Osteoblast (primary cell): ENCODE data around the gene OR13G1. TPM values are rescaled to one million over a fixed set of nuclear protein-coding genes. Genes with fewer than 3 reads are reported as not detected.
"Not testable (repeated sequence)": the region's sequence is repeated elsewhere in the genome, so short reads cannot be mapped to it uniquely, and the experiment has no call there.

ENCODE experiments used
- DNase-seq: peaks from one replicate; pipeline ENCODE4 v3.0.0; 2011; ENCODE audit warnings: low spot score, mixed read lengths; ENCODE audit not compliant: insufficient read length; ENCODE audit errors: missing footprints
- H2AFZ ChIP-seq: 2 replicates; pipeline ENCODE4 v1.6.0; 2011; ENCODE audit warnings: mild to moderate bottlenecking, low read length
- H3K27ac ChIP-seq: 2 replicates; pipeline ENCODE4 v1.5.1; 2011; ENCODE audit warnings: mild to moderate bottlenecking, low read depth, low read length, moderate library complexity
- H3K27me3 ChIP-seq: 2 replicates; pipeline ENCODE4 v1.6.0; 2012; ENCODE audit warnings: mild to moderate bottlenecking, control low read depth, inconsistent platforms, low read length, moderate library complexity; ENCODE audit not compliant: insufficient read depth
- H3K36me3 ChIP-seq: 2 replicates; pipeline ENCODE4 v1.5.1; 2011; ENCODE audit warnings: mild to moderate bottlenecking, low read length, control low read depth, moderate library complexity; ENCODE audit not compliant: insufficient read depth
- H3K4me1 ChIP-seq: 2 replicates; pipeline ENCODE4 v1.5.1; 2011; ENCODE audit warnings: mild to moderate bottlenecking, low read length, control low read depth, moderate library complexity; ENCODE audit not compliant: insufficient read depth
- H3K4me2 ChIP-seq: 2 replicates; pipeline ENCODE4 v1.6.0; 2011; ENCODE audit warnings: mild to moderate bottlenecking, low read length; ENCODE audit not compliant: insufficient read depth
- H3K4me3 ChIP-seq: fragments of 200-600 bp; sonication (generic); 3 replicates; pipeline ENCODE4 v1.5.1; 2012; ENCODE audit warnings: mild to moderate bottlenecking, low read length, inconsistent platforms; ENCODE audit not compliant: insufficient read depth
- H3K79me2 ChIP-seq: 2 replicates; pipeline ENCODE4 v1.6.0; 2012; ENCODE audit warnings: mild to moderate bottlenecking, low read length, control low read depth, inconsistent platforms; ENCODE audit not compliant: insufficient read depth
- H3K9me3 ChIP-seq: 2 replicates; pipeline ENCODE4 v1.5.1; 2011; ENCODE audit warnings: low read depth, low read length, control low read depth
- H4K20me1 ChIP-seq: 2 replicates; pipeline ENCODE4 v1.6.0; 2012; ENCODE audit warnings: mild to moderate bottlenecking, low read length, control low read depth; ENCODE audit not compliant: insufficient read depth
- total RNA-seq: library from RNA; depleted of rRNA; stranded (reverse); fragments of >200 nt; gene quantifications from 2 replicates; pipeline ENCODE4 v1.2.3, GENCODE V29; 2012
- TF ChIP-seq, protein P1 (sequence below): IDR thresholded peaks from 2 replicates; pipeline ENCODE4 v1.5.1; 2011; ENCODE audit warnings: mild to moderate bottlenecking, low read depth, low read length, moderate library complexity; ENCODE audit errors: extremely low read depth

OR13G1 gene
- not detected in 2 replicates for total RNA-seq

GRCh38 chr1:247679639-247680038 is at the start of gene OR13G1:
Gene OR13G1 (minus strand): TSS chr1:247679739. CDS start chr1:247673041, 6,698 bp downstream.
- Histone ChIP-seq H3K36me3 (no peaks in the 10 kb centered on the region), H3K4me2 (no peak within 1 kb of the TSS), H3K4me3 (no peak within 1 kb of the TSS), H3K27ac (no peak within 1 kb of the TSS), H3K79me2 (no peaks in the 10 kb centered on the region), H2AFZ (no peak within 1 kb of the TSS), H3K4me1 (no peaks in the 10 kb centered on the region), H4K20me1 (no peaks in the 10 kb centered on the region), H3K9me3 (no peaks in the 10 kb centered on the region), H3K27me3 (no peaks in the 10 kb centered on the region)
- no peak for DNase-seq
- TF ChIP-seq, protein P1, sequence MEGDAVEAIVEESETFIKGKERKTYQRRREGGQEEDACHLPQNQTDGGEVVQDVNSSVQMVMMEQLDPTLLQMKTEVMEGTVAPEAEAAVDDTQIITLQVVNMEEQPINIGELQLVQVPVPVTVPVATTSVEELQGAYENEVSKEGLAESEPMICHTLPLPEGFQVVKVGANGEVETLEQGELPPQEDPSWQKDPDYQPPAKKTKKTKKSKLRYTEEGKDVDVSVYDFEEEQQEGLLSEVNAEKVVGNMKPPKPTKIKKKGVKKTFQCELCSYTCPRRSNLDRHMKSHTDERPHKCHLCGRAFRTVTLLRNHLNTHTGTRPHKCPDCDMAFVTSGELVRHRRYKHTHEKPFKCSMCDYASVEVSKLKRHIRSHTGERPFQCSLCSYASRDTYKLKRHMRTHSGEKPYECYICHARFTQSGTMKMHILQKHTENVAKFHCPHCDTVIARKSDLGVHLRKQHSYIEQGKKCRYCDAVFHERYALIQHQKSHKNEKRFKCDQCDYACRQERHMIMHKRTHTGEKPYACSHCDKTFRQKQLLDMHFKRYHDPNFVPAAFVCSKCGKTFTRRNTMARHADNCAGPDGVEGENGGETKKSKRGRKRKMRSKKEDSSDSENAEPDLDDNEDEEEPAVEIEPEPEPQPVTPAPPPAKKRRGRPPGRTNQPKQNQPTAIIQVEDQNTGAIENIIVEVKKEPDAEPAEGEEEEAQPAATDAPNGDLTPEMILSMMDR, result no peak

GRCh38 chr1:247721222-247721621 is 41.7 kb upstream of the OR13G1 start:
- no peaks in the 10 kb centered on the region for H3K27me3 ChIP-seq
- H3K4me1 ChIP-seq, result no peaks in the 10 kb centered on the region
- TF ChIP-seq, protein P1, result no peak
- H3K4me3 ChIP-seq, result no peak overlapping the region
- no peaks in the 10 kb centered on the region for H3K36me3 ChIP-seq
- H3K9me3 ChIP-seq, result no peaks in the 10 kb centered on the region
- no peak overlapping the region for H3K27ac ChIP-seq
- no peak for DNase-seq
- H3K79me2 ChIP-seq, result no peaks in the 10 kb centered on the region
- H3K4me2 ChIP-seq, result no peak overlapping the region
- H2AFZ ChIP-seq, result no peak overlapping the region
- H4K20me1 ChIP-seq, result no peaks in the 10 kb centered on the region

GRCh38 chr1:247716546-247716945 is 37.0 kb upstream of the OR13G1 start, which contains the start of gene OR6F1:
Gene OR6F1 (minus strand): TSS chr1:247716646. CDS start chr1:247712755, 3,891 bp downstream.
- no peak within 1 kb of the TSS for H2AFZ ChIP-seq
- no peaks in the 10 kb centered on the region for H3K79me2 ChIP-seq
- H3K27me3 ChIP-seq, result no peaks in the 10 kb centered on the region
- no peak for DNase-seq
- no peaks in the 10 kb centered on the region for H3K4me1 ChIP-seq
- no peaks in the 10 kb centered on the region for H4K20me1 ChIP-seq
- H3K9me3 ChIP-seq, result peaks cover 3% of the 10 kb centered on the region
- no peak within 1 kb of the TSS for H3K4me2 ChIP-seq
- no peaks in the 10 kb centered on the region for H3K36me3 ChIP-seq
- no peak within 1 kb of the TSS for H3K27ac ChIP-seq
- no peak within 1 kb of the TSS for H3K4me3 ChIP-seq
- TF ChIP-seq, protein P1, result no peak

DNA sequence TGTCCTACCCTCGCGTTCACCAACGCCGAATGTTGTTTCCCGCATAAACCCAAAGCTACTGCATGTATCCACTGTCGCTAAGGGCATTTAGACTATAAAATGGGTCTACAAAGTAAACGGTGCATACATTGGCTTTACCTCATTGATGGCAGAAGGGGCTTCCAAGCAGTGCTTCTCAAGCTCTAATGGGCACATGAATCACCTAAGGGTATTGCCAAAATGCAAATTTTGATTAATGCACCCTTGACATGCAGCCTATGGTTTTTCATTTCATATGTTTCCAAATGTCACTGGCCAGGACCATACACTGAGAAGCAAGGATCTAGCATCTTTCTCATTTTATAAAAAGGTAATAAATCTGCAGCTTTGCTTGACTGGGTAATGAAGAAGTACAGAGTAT is 34.2 kb upstream of the OR13G1 start:
- H3K79me2 ChIP-seq, result no peaks in the 10 kb centered on the region

GRCh38 chr1:247710681-247711080 is 31.1 kb upstream of the OR13G1 start:
- H3K79me2 ChIP-seq, H2AFZ ChIP-seq, H3K9me3 ChIP-seq, H3K36me3 ChIP-seq, H3K27ac ChIP-seq, DNase-seq, H4K20me1 ChIP-seq, H3K4me2 ChIP-seq, H3K4me3 ChIP-seq, H3K27me3 ChIP-seq, H3K4me1 ChIP-seq: not testable (repeated sequence)

More for the DNA sequence above, 34.2 kb upstream of the OR13G1 start:
- Histone ChIP-seq H3K27ac (no peak overlapping the region), H2AFZ (no peak overlapping the region), H3K9me3 (peaks cover 3% of the 10 kb centered on the region), H3K4me2 (no peak overlapping the region), H3K4me3 (no peak overlapping the region), H3K27me3 (no peaks in the 10 kb centered on the region), H4K20me1 (no peaks in the 10 kb centered on the region), H3K4me1 (no peaks in the 10 kb centered on the region), H3K36me3 (no peaks in the 10 kb centered on the region)
- TF ChIP-seq, protein P1, result no peak
- no peak for DNase-seq
